ENCODE measurements around the gene PLB1.

PLB1 gene

GRCh38 chr2:28563869-28564268 is 68.0 kb downstream of the PLB1 start:
- no peak for DNase-seq (ENCODE audit: low read depth in 3 of 3)

- no peak for DNase-seq (ENCODE audit: low read depth in 3 of 3)
Measured at GRCh38 chr2:28564346-28564745, 68.5 kb downstream of the PLB1 start.

- DNase-seq (ENCODE audit: low read depth in 3 of 3), result no peak
Measured at GRCh38 chr2:28565033-28565432, 69.2 kb downstream of the PLB1 start.

- DNase-seq (ENCODE audit: low read depth in 3 of 3), result no peak
Measured at GRCh38 chr2:28565720-28566295, 69.9 kb downstream of the PLB1 start.

- peak; percentile 83 to 87 (median 85) for DNase-seq (ENCODE audit: low read depth in 3 of 3)
Measured at GRCh38 chr2:28566521-28567041, 70.7 kb downstream of the PLB1 start.

GRCh38 chr2:28567061-28567471 is 71.2 kb downstream of the PLB1 start:
- DNase-seq (ENCODE audit: low read depth in 3 of 3), result no peak

- no peak for DNase-seq (ENCODE audit: low read depth in 3 of 3)
Measured at GRCh38 chr2:28568036-28568435, 72.2 kb downstream of the PLB1 start.

- DNase-seq (ENCODE audit: low read depth in 3 of 3), result no peak
Measured at GRCh38 chr2:28568533-28568932, 72.7 kb downstream of the PLB1 start.

- no peak for DNase-seq (ENCODE audit: low read depth in 3 of 3)
Measured at GRCh38 chr2:28570431-28570830, 74.6 kb downstream of the PLB1 start.

GRCh38 chr2:28576714-28577113 is 80.9 kb downstream of the PLB1 start:
- no peak for DNase-seq (ENCODE audit: low read depth in 3 of 3)

GRCh38 chr2:28577791-28578680 is 82.2 kb downstream of the PLB1 start:
- no peak for DNase-seq (ENCODE audit: low read depth in 3 of 3)

- no peak for DNase-seq (ENCODE audit: low read depth in 3 of 3)
Measured at GRCh38 chr2:28578774-28579173, 82.9 kb downstream of the PLB1 start.

- no peak for DNase-seq (ENCODE audit: low read depth in 3 of 3)
Measured at GRCh38 chr2:28579606-28580005, 83.7 kb downstream of the PLB1 start.

GRCh38 chr2:28580078-28580477 is 84.2 kb downstream of the PLB1 start:
- DNase-seq (ENCODE audit: low read depth in 3 of 3), result no peak

GRCh38 chr2:28581312-28581711 is 85.5 kb downstream of the PLB1 start:
- DNase-seq (ENCODE audit: low read depth in 3 of 3), result no peak

GRCh38 chr2:28582152-28582551 is 86.3 kb downstream of the PLB1 start:
- no peak for DNase-seq (ENCODE audit: low read depth in 3 of 3)

GRCh38 chr2:28582595-28582994 is 86.7 kb downstream of the PLB1 start:
- no peak for DNase-seq (ENCODE audit: low read depth in 3 of 3)

GRCh38 chr2:28583899-28584553 is 88.2 kb downstream of the PLB1 start:
- peak; percentile 47 to 75 (median 74) for DNase-seq (ENCODE audit: low read depth in 3 of 3)

- no peak for DNase-seq (ENCODE audit: low read depth in 3 of 3)
Measured at GRCh38 chr2:28586867-28587266, 91.0 kb downstream of the PLB1 start.

GRCh38 chr2:28587526-28588291 is 91.8 kb downstream of the PLB1 start:
- no peak for DNase-seq (ENCODE audit: low read depth in 3 of 3)

GRCh38 chr2:28588292-28588670 is 92.4 kb downstream of the PLB1 start:
- no peak for DNase-seq (ENCODE audit: low read depth in 3 of 3)

All from stimulated activated CD4-positive, alpha-beta T cell treated with anti-CD3 and anti-CD28 coated beads, TNF-alpha, amount 100 ng/mL, for 48 hours (primary cell).